GM21825 (cell line): ENCODE data around the gene GNB5.

Source experiments
- ATAC-seq: cut with Tn5 transposase; IDR thresholded peaks from one replicate; pipeline ENCODE4 v1.9.1; 2021; ENCODE audit warnings: mild to moderate bottlenecking, moderate library complexity; ENCODE audit not compliant: unreplicated experiment

GNB5 gene

DNA sequence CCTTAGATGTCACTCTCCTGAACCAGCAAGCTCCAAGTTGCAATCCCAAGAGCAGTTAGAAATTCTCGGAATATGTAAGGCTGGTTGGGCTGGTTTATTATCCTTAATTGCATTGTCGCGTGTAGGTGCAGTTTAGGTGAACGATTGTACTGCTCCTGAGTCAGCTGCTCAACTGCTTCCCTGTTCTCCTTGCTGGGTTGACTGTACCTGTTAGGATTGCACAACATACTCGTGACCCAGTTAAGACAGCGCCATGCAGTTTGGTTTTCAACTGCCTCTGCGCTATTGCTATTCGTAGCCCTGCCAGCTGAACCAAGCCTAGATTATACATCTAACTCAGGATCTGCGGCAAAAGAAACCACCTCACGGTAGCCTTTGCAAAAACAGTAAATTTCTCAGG, 119.6 kb downstream of the GNB5 start:
- ATAC-seq: no peak

DNA sequence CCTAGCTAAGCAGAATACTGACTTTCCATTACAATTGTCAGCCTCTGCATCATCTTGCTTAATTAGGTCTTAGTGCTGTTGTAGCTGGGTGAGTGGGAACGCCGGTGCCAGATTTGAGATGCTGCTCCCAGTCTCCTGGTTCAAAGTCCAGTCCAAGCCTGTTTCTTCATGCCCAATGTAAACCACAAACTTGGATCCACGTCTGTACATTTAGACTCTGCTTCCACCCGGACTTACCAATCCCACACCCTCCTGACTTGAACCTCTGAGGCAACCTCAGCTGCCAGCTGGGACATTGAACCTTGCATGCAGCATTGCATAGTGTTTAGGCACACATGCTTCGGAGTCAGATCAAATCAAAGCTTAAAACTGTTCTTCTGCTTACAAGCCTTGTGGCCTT, 121.6 kb downstream of the GNB5 start:
- no peak for ATAC-seq

DNA sequence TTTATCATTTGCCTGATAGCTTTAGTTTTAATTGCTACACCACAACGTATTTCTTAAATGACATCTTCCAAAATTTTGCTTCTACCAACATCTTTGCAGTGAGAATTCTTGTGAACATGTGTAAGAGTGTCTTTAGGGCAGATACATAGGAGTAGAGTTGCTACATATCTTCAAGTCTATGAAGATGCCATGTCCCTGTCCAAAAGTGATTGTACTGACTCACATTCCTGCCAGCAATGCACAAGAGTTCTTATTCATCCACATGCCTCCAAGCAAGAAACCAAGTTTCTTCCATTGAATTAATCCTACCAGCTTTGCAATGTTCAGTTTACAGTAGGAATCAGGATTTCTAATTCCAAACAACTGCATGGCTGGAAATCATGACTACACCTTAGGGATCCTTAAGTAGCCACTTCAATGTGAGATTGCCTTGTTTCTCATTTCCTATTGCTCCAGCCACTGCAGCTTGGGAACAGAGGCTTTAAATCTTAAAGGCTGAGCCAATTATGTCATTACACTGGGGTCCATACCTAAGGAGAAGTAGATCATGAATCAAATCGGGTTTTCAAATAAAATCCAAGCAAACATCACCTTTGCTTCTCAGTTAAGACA, 123.1 kb downstream of the GNB5 start:
- ATAC-seq: no peak

DNA sequence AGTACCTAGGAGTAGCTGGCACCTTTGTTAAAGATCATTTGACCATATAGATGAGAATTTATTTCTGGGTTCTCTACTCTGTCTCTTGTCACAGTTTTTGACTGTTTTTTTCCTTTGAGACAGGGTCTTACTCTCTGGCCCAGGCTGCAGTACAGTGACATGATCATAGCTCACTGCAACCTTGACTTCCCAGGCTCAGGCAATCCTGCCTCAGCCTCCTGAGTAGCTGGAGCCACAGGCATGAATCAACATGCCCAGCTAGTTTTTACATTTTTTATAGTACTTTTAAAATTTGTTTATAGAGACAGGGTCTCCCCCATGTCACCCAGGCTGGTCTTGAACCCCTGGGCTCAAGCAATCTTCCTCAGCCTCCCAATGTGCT, 123.7 kb downstream of the GNB5 start:
- no peak for ATAC-seq

DNA sequence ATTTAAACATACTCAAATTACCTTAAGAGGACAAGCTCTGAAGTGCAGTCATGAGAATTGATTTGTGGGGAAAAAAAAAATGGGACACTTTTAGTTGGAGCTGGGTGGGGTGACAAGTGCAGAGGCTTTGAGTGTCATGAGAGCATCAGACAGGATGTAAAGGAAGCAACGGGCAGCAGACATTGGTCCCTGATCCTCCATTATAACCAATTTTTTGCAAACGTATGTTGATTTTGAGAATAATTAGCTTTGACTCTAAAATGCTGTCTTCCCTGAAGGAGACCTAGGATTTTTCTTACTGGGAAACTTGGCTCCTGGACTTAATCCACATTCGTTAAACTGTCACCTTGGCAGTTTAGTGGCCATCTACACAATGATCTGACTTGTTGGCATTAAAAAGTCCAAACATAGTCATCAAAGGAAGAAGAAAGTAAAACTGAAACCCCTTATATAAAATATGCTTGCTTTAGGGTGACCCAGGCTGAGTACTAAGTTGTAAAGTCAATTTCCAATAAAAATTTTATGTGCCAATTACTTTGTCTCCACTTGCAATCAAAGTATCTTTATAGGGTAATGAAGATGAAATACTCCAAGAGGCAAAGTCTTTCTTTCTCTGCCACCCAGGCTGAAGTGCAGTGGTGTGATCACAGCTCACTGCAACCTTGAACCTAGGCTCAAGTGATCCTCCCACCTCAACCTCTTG, 124.2 kb downstream of the GNB5 start:
- no peak for ATAC-seq
